ENCODE measurements around the gene ZNF740. TPM values are rescaled to one million over a fixed set of nuclear protein-coding genes. Genes with fewer than 3 reads are reported as not detected.

The ZNF740 gene
- total RNA-seq, 1 experiment from 2014 or later: 49.7 TPM

GRCh38 chr12:53227341-53227740, 46.8 kb downstream of the ZNF740 start (continued):
- TF ChIP-seq ATF3 (IDR thresholded peaks at IDR 0.05): no peak

- H3K4me1 ChIP-seq (ENCODE audit: control insufficient read depth in 1 of 2, insufficient read depth in 2 of 2, low read length in 2 of 2): peaks cover 60 to 79% of the 10 kb centered on the region in 2 experiments
- TF ChIP-seq RAD21 (IDR thresholded peaks at IDR 0.05; ENCODE audit: low read depth): no peak
- no peak for TF ChIP-seq ZFX (IDR thresholded peaks at IDR 0.05)
- TF ChIP-seq CTCF (IDR thresholded peaks at IDR 0.05 in 2 of 3, conservative IDR thresholded peaks at IDR 0.05 in 1 of 3; ENCODE audit: borderline replicate concordance in 1 of 3, insufficient read depth in 1 of 3, low read depth in 2 of 3, low read length in 2 of 3): no peak
- TF ChIP-seq SIN3A (IDR thresholded peaks at IDR 0.05; ENCODE audit: low read depth): no peak
- no peak for TF ChIP-seq FOSL1 (IDR thresholded peaks at IDR 0.05; ENCODE audit: low read depth)
- no peak for TF ChIP-seq CBX3 (IDR thresholded peaks at IDR 0.05; ENCODE audit: low read depth)
- no peak for TF ChIP-seq ZNF274 (IDR thresholded peaks at IDR 0.05; ENCODE audit: low read depth, low read length)
- no peak for TF ChIP-seq ATF3 (IDR thresholded peaks at IDR 0.05)
- no peak for TF ChIP-seq EGR1 (IDR thresholded peaks at IDR 0.05; ENCODE audit: low read depth)
- H4K20me1 ChIP-seq (ENCODE audit: insufficient read depth): no peaks in the 10 kb centered on the region
- H3K9me3 ChIP-seq (ENCODE audit: control insufficient read depth in 1 of 2, insufficient read depth in 1 of 2, low read depth in 1 of 2, low read length in 2 of 2): no peaks in the 10 kb centered on the region
- POLR2A ChIA-PET: no interaction called here
- no peaks in the 10 kb centered on the region for H3K36me3 ChIP-seq (ENCODE audit: control insufficient read depth in 1 of 2, insufficient read depth in 2 of 2, low read length in 2 of 2)
- intact Hi-C loops (cut with micrococcal nuclease): no loop called here
- H3K4me3 ChIP-seq (replicated peaks in 1 of 2; ENCODE audit: low read depth in 1 of 2, low read length in 2 of 2): no peak overlapping the region
- no peaks in the 10 kb centered on the region for H3K9me2 ChIP-seq (ENCODE audit: insufficient read depth)
- CTCF ChIA-PET: no interaction called here
- H3K27me3 ChIP-seq (ENCODE audit: insufficient read depth, low read length): no peaks in the 10 kb centered on the region
- H3K79me2 ChIP-seq (ENCODE audit: insufficient read depth, low read length): no peaks in the 10 kb centered on the region; the same call in 1 of the 2 replicates
- ATAC-seq (no peak), DNase-seq (ENCODE audit: low read depth, low spot score) (no peak)
- H2AFZ ChIP-seq (ENCODE audit: low read depth, low read length, poor library complexity, severe bottlenecking): no peak overlapping the region
- no peak overlapping the region for H3K4me2 ChIP-seq (ENCODE audit: low read length)
- RAD21 ChIA-PET (ENCODE audit: low non-redundant PET in 1 of 2, low total read pairs in 2 of 2, uncharacterized antibody in 2 of 2, unreplicated experiment in 2 of 2): no interaction called here
- no TSS peak for BruUV-seq (replicated peaks)
- H3K9ac ChIP-seq (ENCODE audit: low read length): no peak overlapping the region
- no peak overlapping the region for H3K27ac ChIP-seq (ENCODE audit: low read depth, low read length)
Observed at GRCh38 chr12:53227836-53228235, 47.3 kb downstream of the ZNF740 start.
